Aorta (tissue), 5 donors: ENCODE measurements around the gene FZD7. TPM values are rescaled to one million over a fixed set of nuclear protein-coding genes. Genes with fewer than 3 reads are reported as not detected.

Experiments used
- ATAC-seq: fragments of 200-7000 bp; cut with Tn5 transposase; one replicate; pipeline ENCODE4 v1.9.1; 2022; ENCODE audit warnings: moderate library complexity; ENCODE audit not compliant: low FRiP score
- DNase-seq, 2 donors: peaks; one replicate each; pipeline ENCODE4 v3.0.0-alpha.2; 2020
- H3K27ac ChIP-seq, 2 donors: one replicate each; pipeline ENCODE4 v1.5.1; 2013; ENCODE audit warnings: low read length in 2 of 2, mild to moderate bottlenecking in 2 of 2, moderate library complexity in 2 of 2, control low read depth in 1 of 2, inconsistent platforms in 1 of 2, low read depth in 1 of 2
- H3K27me3 ChIP-seq, 2 donors: one replicate each; pipeline ENCODE4 v1.6.1; 2013; ENCODE audit warnings: control low read depth in 1 of 2, low read length in 1 of 2, mild to moderate bottlenecking in 1 of 2, moderate library complexity in 1 of 2; ENCODE audit not compliant: insufficient read depth in 2 of 2, control insufficient read depth in 1 of 2
- H3K36me3 ChIP-seq, 2 donors: one replicate each; pipeline ENCODE4 v1.6.1; 2013; ENCODE audit warnings: control low read depth in 1 of 2, low read length in 1 of 2, mild to moderate bottlenecking in 1 of 2; ENCODE audit not compliant: insufficient read depth in 2 of 2, control insufficient read depth in 1 of 2
- H3K4me1 ChIP-seq, 2 donors: one replicate each; pipeline ENCODE4 v1.6.1; 2013; ENCODE audit warnings: low read length in 2 of 2, control low read depth in 1 of 2, mild to moderate bottlenecking in 1 of 2, moderate library complexity in 1 of 2; ENCODE audit not compliant: insufficient read depth in 2 of 2, control insufficient read depth in 1 of 2
- H3K4me3 ChIP-seq, 2 donors: one replicate each; pipeline ENCODE4 v1.5.1; 2013; ENCODE audit warnings: low read length in 2 of 2, control low read depth in 1 of 2, mild to moderate bottlenecking in 1 of 2
- H3K9me3 ChIP-seq: one replicate; pipeline ENCODE4 v1.6.1; 2013; ENCODE audit warnings: mild to moderate bottlenecking, low read length; ENCODE audit not compliant: control insufficient read depth
- WGBS, 2 donors: extraction: QIAGEN DNeasy Blood & Tissue Kit; methylation state at CpG; one replicate each; pipeline ENCODE4 v1.1.7; 2013; 5-methylcytosine and 5-hydroxymethylcytosine counted together
- intact Hi-C, 2 donors: fragments of 100-400 bp; cut with DNase I; formaldehyde crosslinking; loops; one replicate each; pipeline versions ENCODE4 v1.14.2 to v1.15.0; 2022
- polyA plus RNA-seq, 2 donors: library from polyadenylated mRNA; stranded (reverse); fragments of 200-250 nt; gene quantifications; one replicate each; pipeline ENCODE4 v1.2.3, GENCODE V29; 2013
- total RNA-seq, 2 donors: library from RNA; stranded (reverse); fragmentation: NEBNext Ultra II Directional; extraction: Animal tissue kit (Norgen Biotek cat#: 25700); gene quantifications; one replicate each; pipeline ENCODE4 v1.2.1, GENCODE V29; 2021
- donor health status: healthy with polysubstance abuse.
- donor health status: Bipolar disorder and iron deficiency.
- donor health status: DM: no; HTN: no; CAD: no.
- donor health status: DM: no; HTN: no; CAD: no.
- donor health status: DM: yes; HTN: yes; CAD: no.

Gene FZD7
- total and polyA plus RNA-seq, 4 donors, result 4.4 to 24.3 (median 11.9) TPM

GRCh38 chr2:202007015-202007982 is 26.4 kb upstream of the FZD7 start:
- no peaks in the 10 kb centered on the region for H3K4me1 ChIP-seq
- H3K9me3 ChIP-seq, result no peaks in the 10 kb centered on the region
- no peak overlapping the region for H3K27ac ChIP-seq
- WGBS, 2 donors, result 43 to 46% methylated on average over 7 of the region's 7 CpGs
- intact Hi-C loops, result no loop called here
- H3K36me3 ChIP-seq, result no peaks in the 10 kb centered on the region
- H3K27me3 ChIP-seq, result no peaks in the 10 kb centered on the region
- DNase-seq, result no peak
- peak; percentile 88 for ATAC-seq
- no peak overlapping the region for H3K4me3 ChIP-seq

GRCh38 chr2:202007983-202008354 is 25.7 kb upstream of the FZD7 start:
- no peak overlapping the region for H3K4me3 ChIP-seq

GRCh38 chr2:202009019-202009481 is 24.6 kb upstream of the FZD7 start:
- Histone ChIP-seq H3K9me3 (no peaks in the 10 kb centered on the region), H3K27ac (no peak overlapping the region), H3K4me3 (no peak overlapping the region), H3K27me3 (no peaks in the 10 kb centered on the region), H3K4me1 (no peaks in the 10 kb centered on the region), H3K36me3 (no peaks in the 10 kb centered on the region)
- 18 to 39% methylated on average over 5 of the region's 5 CpGs for WGBS, 2 donors
- intact Hi-C loops, result no loop called here
- no peak for DNase-seq
- ATAC-seq, result no peak

More at GRCh38 chr2:202007983-202008354, 25.7 kb upstream of the FZD7 start:
- DNase-seq, result no peak
- H3K4me1 ChIP-seq, result no peaks in the 10 kb centered on the region
- 72 to 96% methylated on average over 2 of the region's 2 CpGs for WGBS, 2 donors
- peak; percentile 43 for ATAC-seq
- H3K9me3 ChIP-seq, result no peaks in the 10 kb centered on the region
- H3K27me3 ChIP-seq, result no peaks in the 10 kb centered on the region
- H3K27ac ChIP-seq, result no peak overlapping the region
- no peaks in the 10 kb centered on the region for H3K36me3 ChIP-seq
- intact Hi-C loops, result no loop called here

GRCh38 chr2:202009581-202009980 is 24.1 kb upstream of the FZD7 start:
- H3K4me3 ChIP-seq, result no peak overlapping the region
- intact Hi-C loops, result no loop called here
- H3K27me3 ChIP-seq, result no peaks in the 10 kb centered on the region
- no peaks in the 10 kb centered on the region for H3K36me3 ChIP-seq
- H3K9me3 ChIP-seq, result no peaks in the 10 kb centered on the region
- no peak overlapping the region for H3K27ac ChIP-seq
- DNase-seq, result no peak
- H3K4me1 ChIP-seq, result no peaks in the 10 kb centered on the region
- no peak for ATAC-seq
- 94 to 95% methylated on average over 7 of the region's 7 CpGs for WGBS, 2 donors

GRCh38 chr2:202014318-202014717 is 19.3 kb upstream of the FZD7 start:
- Histone ChIP-seq H3K4me3 (no peak overlapping the region), H3K4me1 (no peaks in the 10 kb centered on the region), H3K27ac (no peak overlapping the region), H3K27me3 (no peaks in the 10 kb centered on the region), H3K36me3 (no peaks in the 10 kb centered on the region), H3K9me3 (no peaks in the 10 kb centered on the region)
- DNase-seq, result no peak
- intact Hi-C loops, result no loop called here
- ATAC-seq, result no peak
- 74 to 76% methylated on average over 6 of the region's 6 CpGs for WGBS, 2 donors

GRCh38 chr2:202014759-202015211 is 18.9 kb upstream of the FZD7 start:
- ATAC-seq (no peak), DNase-seq (no peak)
- intact Hi-C loops, result no loop called here
- no peak overlapping the region for H3K4me3 ChIP-seq
- no peaks in the 10 kb centered on the region for H3K27me3 ChIP-seq
- H3K36me3 ChIP-seq, result no peaks in the 10 kb centered on the region
- H3K9me3 ChIP-seq, result no peaks in the 10 kb centered on the region
- WGBS, 2 donors, result 84 to 89% methylated on average over 9 of the region's 9 CpGs
- no peak overlapping the region for H3K27ac ChIP-seq
- no peaks in the 10 kb centered on the region for H3K4me1 ChIP-seq

GRCh38 chr2:202015471-202015870 is 18.2 kb upstream of the FZD7 start:
- Histone ChIP-seq H3K27ac (no peak overlapping the region), H3K9me3 (no peaks in the 10 kb centered on the region), H3K4me3 (no peak overlapping the region), H3K36me3 (no peaks in the 10 kb centered on the region), H3K4me1 (no peaks in the 10 kb centered on the region), H3K27me3 (no peaks in the 10 kb centered on the region)
- WGBS, 2 donors, result 86 to 87% methylated on average over 3 of the region's 3 CpGs
- intact Hi-C loops, result no loop called here
- DNase-seq, result no peak
- ATAC-seq, result no peak

- intact Hi-C loops, result no loop called here
- Histone ChIP-seq H3K27me3 (no peaks in the 10 kb centered on the region), H3K4me3 (no peak overlapping the region), H3K9me3 (no peaks in the 10 kb centered on the region), H3K27ac (no peak overlapping the region), H3K36me3 (no peaks in the 10 kb centered on the region), H3K4me1 (no peaks in the 10 kb centered on the region)
- no peak for ATAC-seq
- no peak for DNase-seq
- 84 to 85% methylated on average over 5 of the region's 5 CpGs for WGBS, 2 donors
Measured at GRCh38 chr2:202016579-202017227, 17.0 kb upstream of the FZD7 start.
